T-helper 2 cell (primary cell): ENCODE measurements around the gene PTS.

ENCODE experiments used
- DNase-seq, 5 experiments: peaks; one replicate each; pipeline versions ENCODE4 v3.0.0 to v3.0.0-alpha.2; 2012 to 2022

Gene PTS

DNA sequence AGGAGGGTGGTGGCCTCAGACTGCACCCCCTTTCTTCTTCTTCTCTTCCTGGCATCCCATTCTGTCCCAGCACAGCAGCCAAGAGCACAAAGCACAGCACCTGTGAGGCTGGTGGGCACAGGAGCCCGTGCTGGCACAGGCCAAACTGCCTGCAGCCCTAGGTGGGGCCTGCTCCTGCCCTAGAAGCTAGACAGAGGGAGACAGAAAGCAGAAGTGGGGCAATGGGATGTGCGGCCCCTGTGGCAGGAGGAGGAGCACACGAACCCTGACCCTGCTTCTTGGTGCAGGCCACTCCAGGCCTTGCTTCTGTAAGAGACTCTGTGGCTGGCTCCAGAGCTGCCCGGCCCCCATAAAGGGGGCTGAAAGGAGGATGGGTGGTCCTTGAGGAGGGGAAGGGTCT, 3.9 kb upstream of the PTS start:
- no peak for DNase-seq

GRCh38 chr11:112223121-112223520, 3.1 kb upstream of the PTS start:
- DNase-seq, result no peak

DNA sequence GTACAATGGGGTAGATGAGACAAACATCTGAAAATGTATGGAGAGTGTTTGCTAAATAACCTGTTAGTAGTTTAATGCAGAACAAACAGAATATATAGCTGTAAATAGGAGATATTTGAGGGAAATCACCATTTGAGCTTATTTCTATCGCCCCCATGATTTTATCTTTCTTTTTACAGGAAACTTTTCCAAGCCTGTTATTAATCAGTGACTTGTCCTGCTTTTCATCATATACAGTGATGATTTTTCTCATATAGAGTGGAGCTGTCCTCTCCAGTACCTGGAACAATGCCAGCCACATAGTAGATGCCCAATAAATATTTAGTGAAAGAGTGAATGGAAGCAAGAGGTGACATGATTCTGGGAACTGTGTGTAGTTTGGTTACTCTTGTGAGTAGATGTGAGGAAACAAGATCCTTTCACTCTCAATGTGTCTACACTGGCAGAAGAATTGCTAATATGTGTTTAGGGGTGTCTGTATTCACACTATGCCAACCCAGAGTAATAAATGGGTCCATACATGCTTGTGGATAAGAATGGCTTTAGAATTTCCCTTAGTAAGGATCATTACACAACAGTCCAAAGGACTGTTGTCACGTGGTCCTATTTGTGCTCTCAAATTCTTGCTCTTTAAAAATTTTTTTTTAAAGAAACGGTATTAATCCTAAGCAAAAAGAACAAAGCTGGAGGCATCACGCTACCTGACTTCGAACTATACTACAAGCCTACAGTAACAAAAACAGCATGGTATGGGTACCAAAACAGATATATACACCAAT, 2.3 kb upstream of the PTS start:
- DNase-seq, result no peak

GRCh38 chr11:112225753-112226061, 521 bp upstream of the PTS start:
- DNase-seq, result no peak

DNA sequence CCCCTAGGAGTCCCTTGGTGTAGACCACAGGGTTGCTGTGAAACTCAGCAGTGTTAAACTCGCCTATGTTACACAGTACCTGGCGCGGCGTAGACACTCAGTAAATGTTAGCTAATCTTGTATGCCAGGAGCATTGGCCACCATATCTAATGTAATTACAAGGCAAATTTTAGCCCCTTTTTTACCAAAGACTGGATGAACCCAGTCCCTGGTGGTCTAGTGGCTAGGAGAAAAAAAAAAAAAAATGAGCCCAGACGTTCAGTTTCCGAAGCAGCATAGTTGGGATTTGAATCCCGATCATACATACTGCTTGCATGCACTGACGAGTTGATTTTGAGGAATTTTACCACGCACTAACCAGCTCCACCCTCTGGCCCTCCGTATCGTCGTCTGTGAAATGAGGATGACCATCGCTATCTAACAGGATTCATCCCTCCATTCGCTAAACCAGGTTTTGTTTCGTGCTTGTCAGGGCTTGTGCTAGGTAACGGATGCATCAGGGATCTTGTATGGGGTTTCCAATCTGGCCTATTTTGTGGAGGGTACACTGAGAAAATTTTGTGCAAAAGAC, 688 bp downstream of the PTS start:
- DNase-seq, result no peak

- no peak for DNase-seq
These were observed 1.2 kb downstream of the PTS start for GRCh38 chr11:112227471-112227870.

GRCh38 chr11:112228706-112229105, 2.5 kb downstream of the PTS start:
- no peak for DNase-seq

GRCh38 chr11:112229159-112229558, 2.9 kb downstream of the PTS start:
- DNase-seq, result no peak

GRCh38 chr11:112229746-112230433, 3.7 kb downstream of the PTS start:
- no peak for DNase-seq

DNA sequence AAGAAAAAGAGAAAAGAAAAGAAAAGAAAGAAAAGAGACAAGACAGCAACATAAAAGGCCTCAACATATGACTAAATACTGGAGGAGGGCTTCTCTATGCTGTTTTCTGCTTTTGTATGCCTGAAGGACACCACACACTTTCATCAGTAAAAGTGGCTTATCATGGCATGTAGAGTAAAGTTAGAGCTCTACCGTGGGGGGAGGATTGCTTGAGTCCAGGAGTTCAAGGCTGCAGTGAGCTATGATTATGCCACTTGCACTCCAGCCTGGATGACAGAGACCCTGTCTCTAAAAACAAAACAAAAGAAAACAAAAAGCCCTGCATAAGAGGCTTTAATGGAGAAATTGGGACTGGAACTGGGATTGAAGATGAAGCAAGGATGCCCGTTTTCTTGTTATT, 5.7 kb downstream of the PTS start:
- DNase-seq, result no peak

DNA sequence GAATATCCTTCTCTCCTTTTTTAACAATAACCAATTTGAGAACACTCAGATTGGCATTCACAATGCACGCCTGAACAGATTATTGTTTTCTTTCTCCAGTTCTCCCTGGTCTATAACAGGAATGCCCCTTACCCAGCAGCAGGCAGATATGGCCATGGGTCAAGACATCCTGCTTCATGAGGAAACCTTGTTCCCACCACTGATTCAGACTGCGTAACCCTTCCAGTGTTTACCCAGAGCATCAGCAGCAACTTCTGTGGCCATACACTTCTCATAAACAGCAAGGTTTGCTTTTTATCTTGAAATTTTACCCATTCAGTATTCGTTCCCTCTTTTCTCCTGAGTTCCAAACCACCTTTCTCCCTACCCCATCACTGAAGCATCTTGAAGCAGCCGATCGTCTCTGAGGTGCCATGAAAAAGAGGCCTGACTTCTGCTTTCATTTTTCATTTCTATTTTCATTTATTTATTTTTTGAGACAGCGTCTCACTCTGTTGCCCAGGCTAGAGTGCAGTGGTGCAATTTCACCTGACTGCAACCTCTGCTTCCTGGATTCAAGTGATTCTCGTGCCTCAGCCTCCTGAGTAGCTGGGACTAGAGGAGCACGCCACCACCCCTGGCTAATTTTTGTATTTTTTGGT, 9.6 kb downstream of the PTS start:
- no peak for DNase-seq

GRCh38 chr11:112237451-112237850, 11.2 kb downstream of the PTS start:
- no peak for DNase-seq

DNA sequence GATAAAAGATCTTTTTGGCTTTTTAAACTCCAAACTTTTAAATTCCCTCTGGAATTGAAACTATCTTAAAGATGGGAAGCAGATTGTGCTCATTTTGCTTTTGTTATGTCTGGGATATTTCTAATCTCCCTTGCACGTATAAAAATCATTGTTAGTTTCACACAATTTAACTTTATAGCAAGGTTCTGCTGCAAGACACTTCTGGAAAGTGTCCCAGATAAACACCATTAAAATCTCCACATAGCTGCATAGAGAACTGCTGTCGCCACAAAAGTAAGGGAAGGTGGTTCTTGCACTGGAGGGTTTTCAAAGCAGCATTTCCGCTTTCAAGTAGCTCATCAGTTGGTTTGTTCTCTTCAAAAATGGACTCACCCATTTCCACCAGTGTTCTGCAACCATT, 11.8 kb downstream of the PTS start:
- DNase-seq, result no peak

DNA sequence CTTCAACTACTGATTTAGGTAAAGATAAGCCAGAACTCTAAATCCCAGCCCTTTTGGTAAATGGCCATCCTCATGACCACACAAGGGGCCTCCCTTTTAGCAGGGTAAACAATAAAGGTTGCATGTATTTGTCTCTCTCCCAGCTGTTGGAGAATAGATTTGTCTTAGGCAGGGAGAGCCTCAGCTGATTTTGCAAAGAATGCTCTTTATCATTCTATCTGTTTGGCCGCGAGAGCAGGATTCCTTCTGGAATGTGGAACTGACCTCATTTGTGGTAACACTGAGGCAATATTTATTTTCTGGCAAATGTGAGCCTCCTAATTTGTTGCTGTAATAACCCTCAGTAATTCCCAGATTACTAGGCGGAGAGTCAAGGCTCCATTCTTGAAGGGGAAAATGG, 15.3 kb downstream of the PTS start:
- DNase-seq, result no peak

GRCh38 chr11:112247201-112247600, 21.0 kb downstream of the PTS start:
- no peak for DNase-seq

GRCh38 chr11:112248201-112248600, 22.0 kb downstream of the PTS start:
- DNase-seq, result no peak

DNA sequence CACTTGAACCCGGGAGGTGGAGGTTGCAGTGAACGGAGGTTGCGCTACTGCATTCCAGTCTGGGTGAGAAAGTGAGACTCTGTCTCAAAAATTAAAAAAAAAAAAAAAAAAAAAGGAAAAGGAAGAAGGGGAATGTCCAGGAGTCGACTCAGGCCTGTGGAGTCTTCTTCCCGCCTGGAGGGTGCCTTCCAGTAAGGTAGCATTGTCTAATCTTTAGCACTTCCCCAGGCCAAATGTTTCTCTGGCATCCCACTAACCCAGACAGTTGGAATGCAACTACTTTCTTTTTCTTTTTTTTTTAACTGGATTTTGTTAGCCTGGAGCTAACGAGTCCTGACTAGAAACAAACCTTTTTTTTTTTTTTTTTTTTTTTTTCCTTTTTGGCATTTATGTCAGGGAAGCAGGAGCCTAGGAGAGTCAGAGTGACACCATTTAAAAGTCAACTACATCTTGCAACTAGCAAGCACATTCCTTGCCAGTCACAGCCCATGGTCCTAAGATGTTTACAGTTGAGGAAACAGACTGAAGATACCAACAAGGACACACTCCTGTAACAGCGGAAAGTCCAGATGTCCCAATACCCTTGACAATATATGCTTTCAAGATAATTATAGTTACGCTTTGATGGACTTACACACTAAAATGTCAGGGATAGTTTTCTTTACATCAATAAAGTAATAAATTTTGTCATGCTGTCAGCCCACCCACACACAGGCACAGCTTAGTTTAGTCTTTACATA, 23.8 kb downstream of the PTS start:
- no peak for DNase-seq

DNA sequence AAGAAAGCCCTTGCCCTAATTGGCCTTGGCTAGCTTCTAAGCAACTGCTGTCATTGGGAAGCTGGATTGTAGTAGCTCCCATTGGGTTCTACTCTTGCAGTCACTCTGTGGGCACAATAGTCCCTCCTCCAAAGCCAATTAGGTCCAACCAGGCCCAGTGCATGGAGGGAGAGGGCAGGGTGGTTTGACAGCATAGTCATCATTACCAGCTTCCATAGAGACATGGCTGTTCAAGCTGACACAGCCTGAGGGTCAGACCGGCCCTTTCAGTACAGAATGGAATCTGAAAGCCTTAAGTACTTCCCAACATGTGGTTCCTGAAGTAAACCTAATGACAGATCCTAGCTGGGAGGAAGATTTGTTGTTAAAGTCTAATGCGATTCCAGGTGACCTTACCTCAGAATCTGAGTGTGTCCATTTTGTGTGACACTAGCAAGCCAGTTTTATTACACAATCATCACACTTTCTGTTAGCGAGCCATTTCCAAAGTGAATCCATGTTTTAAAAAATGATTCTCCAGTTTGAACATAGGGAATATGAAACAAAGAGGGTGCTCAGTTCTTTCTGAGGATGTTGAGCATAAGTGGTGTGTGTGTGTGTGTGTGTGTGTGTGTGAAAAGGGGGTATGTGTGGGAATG, 27.5 kb downstream of the PTS start:
- DNase-seq, result no peak

DNA sequence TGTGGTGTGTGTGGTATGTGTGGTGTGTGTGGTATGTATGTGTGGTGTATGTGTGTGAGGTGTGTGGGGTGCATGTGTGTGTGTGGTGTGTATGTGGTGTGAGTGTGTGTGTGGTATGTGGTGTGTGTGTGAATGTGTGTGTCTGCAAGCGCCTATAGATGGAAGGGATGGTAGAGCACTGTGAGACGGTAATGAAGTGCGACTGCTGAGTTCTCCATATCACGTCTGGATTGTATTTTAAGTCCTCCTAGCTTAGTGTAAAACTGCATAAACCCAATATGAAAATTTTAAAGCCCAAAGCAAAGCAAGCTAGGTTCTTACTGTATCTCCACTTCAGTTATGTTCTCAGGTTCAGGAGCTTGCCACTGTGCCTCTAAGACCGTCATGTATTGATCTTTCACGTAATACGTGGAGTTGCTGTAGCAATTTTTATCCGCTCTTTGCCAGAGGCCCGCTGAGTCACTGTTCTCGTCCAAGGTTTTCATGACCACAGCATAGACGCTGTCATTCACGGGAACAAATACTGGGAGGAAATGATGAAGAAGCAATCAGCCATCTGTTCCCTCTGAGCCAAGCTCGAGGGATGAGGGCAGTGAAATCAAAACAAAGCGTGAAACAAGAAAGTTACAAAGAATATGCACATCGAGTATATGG, 29.0 kb downstream of the PTS start:
- DNase-seq, result no peak

- DNase-seq, result no peak
These were observed 34.3 kb downstream of the PTS start, which contains the start of gene PLET1 for GRCh38 chr11:112260490-112260889. Gene PLET1 (minus strand): TSS chr11:112260860. CDS start chr11:112260589, 271 bp downstream.

DNA sequence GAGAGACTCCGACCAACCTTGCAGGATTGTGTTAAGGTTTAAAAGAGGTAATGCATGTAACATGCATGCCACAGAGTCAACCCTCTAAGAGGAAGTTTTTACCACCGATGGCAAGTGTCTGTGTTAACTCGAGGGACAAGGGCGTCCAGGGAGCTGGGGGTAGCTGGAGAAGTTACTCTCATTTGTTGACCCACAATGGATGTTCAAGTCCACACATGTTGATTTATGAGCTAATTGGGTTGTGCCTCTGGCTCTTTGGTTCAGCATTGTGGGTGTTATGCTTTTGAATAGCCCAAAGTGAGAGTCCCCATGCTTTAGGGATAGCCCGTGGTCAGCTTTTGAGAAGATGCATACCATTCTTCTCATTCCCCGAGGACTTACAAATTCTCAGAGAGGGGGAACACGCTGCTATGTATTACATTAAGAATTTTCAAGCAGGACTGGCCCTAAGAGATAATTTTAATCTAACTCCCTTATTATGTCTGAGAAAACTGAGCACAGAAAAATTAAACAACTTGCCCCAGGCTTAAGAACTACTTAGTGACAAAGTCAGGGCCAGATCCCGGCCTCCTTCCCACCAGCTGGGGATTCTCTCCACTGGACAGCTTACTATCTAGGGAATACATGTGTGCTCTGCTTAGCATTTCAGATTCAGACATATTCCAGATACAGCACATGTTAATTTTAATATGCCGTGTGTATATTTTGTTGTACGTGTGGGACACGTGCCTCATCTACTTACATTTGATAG, 39.6 kb downstream of the PTS start:
- DNase-seq, result no peak
